Kidney (tissue), 14 donors: ENCODE results near the gene PITPNM3. TPM values are rescaled to one million over a fixed set of nuclear protein-coding genes. Genes with fewer than 3 reads are reported as not detected.
A peak's percentile ranks its signal among the peaks of the same experiment; 100 is the strongest.

Source experiments
- DNase-seq, 5 donors: peaks; one replicate each; pipeline ENCODE4 v3.0.0-alpha.2; 2013 to 2020
- FAIRE-seq: peaks from 2 replicates; lab custom pipeline; 2012; peaks lifted over from hg19 to GRCh38; lab: Jason Lieb, UNC
- H3K27ac ChIP-seq, 2 donors: one replicate each; pipeline ENCODE4 v1.7.0; 2013; ENCODE audit warnings: low read depth in 2 of 2, low read length in 2 of 2, inconsistent platforms in 1 of 2
- H3K27me3 ChIP-seq: one replicate; pipeline ENCODE4 v1.7.1; 2013; ENCODE audit warnings: low read length, inconsistent platforms; ENCODE audit not compliant: control insufficient read depth, insufficient read depth
- H3K36me3 ChIP-seq, 3 donors: one replicate each; pipeline versions ENCODE4 v1.7.0 to v1.7.1; 2013; ENCODE audit warnings: low read length in 3 of 3, control low read depth in 1 of 3, inconsistent platforms in 1 of 3; ENCODE audit not compliant: insufficient read depth in 3 of 3, control insufficient read depth in 2 of 3
- H3K4me1 ChIP-seq, 3 donors: one replicate each; pipeline versions ENCODE4 v1.7.0 to v1.7.1; 2013; ENCODE audit warnings: low read length in 3 of 3, inconsistent platforms in 1 of 3, low read depth in 1 of 3; ENCODE audit not compliant: control insufficient read depth in 2 of 3, insufficient read depth in 2 of 3
- H3K4me3 ChIP-seq, 3 donors: one replicate each; pipeline versions ENCODE4 v1.7.0 to v1.8.1; 2013; ENCODE audit warnings: low read length in 3 of 3, control low read depth in 1 of 3, inconsistent platforms in 1 of 3
- H3K9ac ChIP-seq, 3 donors: one replicate each; pipeline versions ENCODE4 v1.7.0 to v1.7.1; 2013; ENCODE audit warnings: low read length in 3 of 3, control low read depth in 1 of 3, inconsistent platforms in 1 of 3
- H3K9me3 ChIP-seq, 3 donors: one replicate each; pipeline versions ENCODE4 v1.7.0 to v1.7.1; 2013; ENCODE audit warnings: low read length in 3 of 3, control low read depth in 1 of 3, inconsistent platforms in 1 of 3; ENCODE audit not compliant: control insufficient read depth in 2 of 3, insufficient read depth in 1 of 3
- intact Hi-C: fragments of 100-400 bp; cut with DNase I; formaldehyde crosslinking; loops from one replicate; pipeline ENCODE4 v1.11.1; 2022
- polyA plus RNA-seq: library from polyadenylated mRNA; stranded (reverse); fragments of 350-450 nt; fragmentation: Illumina TruSeq; extraction: RNeasy Lipid Tissue Mini Kit (QIAGEN cat#74804); gene quantifications from one replicate; pipeline ENCODE4 v1.2.3, GENCODE V29; 2014; ENCODE audit warnings: low read depth, low replicate concordance; ENCODE audit not compliant: insufficient read depth
- total RNA-seq: library from RNA; stranded (reverse); fragmentation: NEBNext Ultra II Directional; extraction: Animal tissue kit (Norgen Biotek cat#: 25700); gene quantifications from one replicate; pipeline ENCODE4 v1.2.1, GENCODE V29; 2021
- TF ChIP-seq, protein P1 (sequence below): IDR thresholded peaks from 3 replicates; pipeline ENCODE4 v1.5.1; 2012; ENCODE audit warnings: mild to moderate bottlenecking, moderate library complexity, borderline replicate concordance; ENCODE audit not compliant: insufficient read depth; ENCODE audit errors: extremely low read depth
- donor health status: control.
- donor health status: control.
- donor health status: control.
- donor health status: control.
- donor health status: control.
- donor health status: DM: yes; HTN: yes; CAD: no.
- donor health status: Normal renal cell carcinoma (clear cell type).

PITPNM3 gene
- total and polyA plus RNA-seq, 2 donors from 2014 or later: 1.8 to 9.1 TPM

DNA sequence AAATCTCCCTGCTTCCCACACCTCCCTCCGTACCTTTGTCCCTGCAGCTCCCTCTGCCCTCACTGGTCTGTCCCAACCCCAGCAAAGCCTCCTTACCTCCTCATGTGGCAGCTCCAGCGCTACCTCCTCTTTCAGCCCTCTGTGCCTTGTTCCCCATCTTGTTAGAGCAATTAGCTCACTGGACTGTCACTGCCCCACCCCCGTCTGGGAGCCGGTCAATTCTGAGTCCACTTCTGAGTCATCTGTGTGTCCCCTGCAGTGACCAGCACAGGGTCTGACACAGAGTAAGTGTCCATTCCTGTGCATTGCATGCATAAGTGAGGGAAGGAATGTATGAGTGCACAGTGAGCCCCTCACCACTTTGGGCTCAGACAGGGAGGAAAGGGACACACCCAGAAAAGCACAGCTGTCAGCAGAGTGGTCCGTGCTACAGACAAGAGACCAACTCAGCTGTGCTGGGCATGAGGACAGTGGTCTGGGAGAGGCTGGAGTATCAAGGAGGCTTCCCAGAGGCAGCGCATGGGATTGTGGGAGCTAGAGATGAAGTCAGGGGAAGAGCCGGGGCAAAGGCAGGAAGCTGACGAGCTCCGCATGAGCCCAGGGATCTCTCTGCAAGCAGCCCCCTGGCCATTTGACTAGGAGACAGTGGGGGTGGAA, 45.9 kb downstream of the PITPNM3 start:
- Histone ChIP-seq H3K9me3 (no peaks in the 10 kb centered on the region), H3K9ac (no peak overlapping the region), H3K4me3 (no peak overlapping the region), H3K27ac (no peak overlapping the region), H3K36me3 (no peaks in the 10 kb centered on the region), H3K4me1 (peaks cover 0 to 6% (median 0%) of the 10 kb centered on the region in 3 donors), H3K27me3 (no peaks in the 10 kb centered on the region)
- DNase-seq: peak in 1 of 5 donors; percentile 32
- TF ChIP-seq, protein P1, sequence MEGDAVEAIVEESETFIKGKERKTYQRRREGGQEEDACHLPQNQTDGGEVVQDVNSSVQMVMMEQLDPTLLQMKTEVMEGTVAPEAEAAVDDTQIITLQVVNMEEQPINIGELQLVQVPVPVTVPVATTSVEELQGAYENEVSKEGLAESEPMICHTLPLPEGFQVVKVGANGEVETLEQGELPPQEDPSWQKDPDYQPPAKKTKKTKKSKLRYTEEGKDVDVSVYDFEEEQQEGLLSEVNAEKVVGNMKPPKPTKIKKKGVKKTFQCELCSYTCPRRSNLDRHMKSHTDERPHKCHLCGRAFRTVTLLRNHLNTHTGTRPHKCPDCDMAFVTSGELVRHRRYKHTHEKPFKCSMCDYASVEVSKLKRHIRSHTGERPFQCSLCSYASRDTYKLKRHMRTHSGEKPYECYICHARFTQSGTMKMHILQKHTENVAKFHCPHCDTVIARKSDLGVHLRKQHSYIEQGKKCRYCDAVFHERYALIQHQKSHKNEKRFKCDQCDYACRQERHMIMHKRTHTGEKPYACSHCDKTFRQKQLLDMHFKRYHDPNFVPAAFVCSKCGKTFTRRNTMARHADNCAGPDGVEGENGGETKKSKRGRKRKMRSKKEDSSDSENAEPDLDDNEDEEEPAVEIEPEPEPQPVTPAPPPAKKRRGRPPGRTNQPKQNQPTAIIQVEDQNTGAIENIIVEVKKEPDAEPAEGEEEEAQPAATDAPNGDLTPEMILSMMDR: no peak
- intact Hi-C loops: no loop called here
- no peak for FAIRE-seq

GRCh38 chr17:6509921-6510320, 46.4 kb downstream of the PITPNM3 start:
- H3K27ac ChIP-seq: no peak overlapping the region
- no peaks in the 10 kb centered on the region for H3K36me3 ChIP-seq
- no peak for DNase-seq
- intact Hi-C loops: no loop called here
- H3K9ac ChIP-seq: no peak overlapping the region
- H3K4me3 ChIP-seq: no peak overlapping the region
- H3K27me3 ChIP-seq: no peaks in the 10 kb centered on the region
- FAIRE-seq: no peak
- TF ChIP-seq, protein P1: no peak
- peaks cover 0 to 6% (median 0%) of the 10 kb centered on the region in 3 donors for H3K4me1 ChIP-seq
- H3K9me3 ChIP-seq: no peaks in the 10 kb centered on the region

- Histone ChIP-seq H3K4me1 (peaks cover 0 to 6% (median 0%) of the 10 kb centered on the region in 3 donors), H3K9ac (no peak overlapping the region), H3K27ac (no peak overlapping the region), H3K9me3 (no peaks in the 10 kb centered on the region), H3K36me3 (no peaks in the 10 kb centered on the region), H3K4me3 (no peak overlapping the region), H3K27me3 (no peaks in the 10 kb centered on the region)
- FAIRE-seq (no peak), DNase-seq (no peak)
- intact Hi-C loops: no loop called here
- TF ChIP-seq, protein P1: no peak
These were observed 47.2 kb downstream of the PITPNM3 start for GRCh38 chr17:6509031-6509771.
